GM12865 (cell line): ENCODE results near the gene SDC1.

ENCODE experiments used
- DNase-seq: peaks from one replicate; pipeline ENCODE4 v3.0.0; 2010; ENCODE audit warnings: low read depth
- H3K4me3 ChIP-seq: 2 replicates; pipeline ENCODE4 v1.5.1; 2011; ENCODE audit warnings: mild to moderate bottlenecking, low read depth, low read length, control low read depth
- CTCF ChIP-seq: IDR thresholded peaks from 2 replicates; pipeline ENCODE4 v1.5.1; 2011; ENCODE audit warnings: low read length, control low read depth, low read depth, inconsistent platforms; ENCODE audit not compliant: insufficient read depth; ENCODE audit errors: missing control alignments

SDC1 gene

GRCh38 chr2:20191714-20192569 lies 33.0 kb downstream of the SDC1 start:
- no peak for DNase-seq
- no peak overlapping the region for H3K4me3 ChIP-seq
- TF ChIP-seq CTCF = no peak

- peak; percentile 76 for TF ChIP-seq CTCF
- H3K4me3 ChIP-seq = no peak overlapping the region
- DNase-seq = peak; percentile 80
Measured at GRCh38 chr2:20190876-20191713, 33.8 kb downstream of the SDC1 start.

DNA sequence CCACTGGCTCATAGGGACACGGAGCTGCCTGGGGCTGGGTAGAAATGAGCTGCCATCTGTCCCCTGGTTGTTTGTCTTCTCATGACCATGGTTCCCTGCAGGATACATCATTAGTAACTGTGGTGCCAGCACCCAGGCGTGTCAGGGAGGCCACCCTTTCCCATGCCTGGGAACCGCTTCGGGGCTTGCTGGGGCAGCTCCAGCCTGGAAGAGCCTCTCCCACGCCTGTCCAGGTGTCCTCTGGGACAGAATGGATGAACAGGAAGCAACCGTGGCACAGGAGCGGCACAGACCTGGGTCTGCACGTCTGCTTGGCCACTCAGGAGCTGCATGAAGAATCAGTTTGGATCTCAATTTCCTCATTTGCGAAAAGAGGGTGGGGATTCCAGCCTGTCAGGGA lies 34.8 kb downstream of the SDC1 start:
- TF ChIP-seq CTCF = no peak
- no peak for DNase-seq
- no peak overlapping the region for H3K4me3 ChIP-seq

DNA sequence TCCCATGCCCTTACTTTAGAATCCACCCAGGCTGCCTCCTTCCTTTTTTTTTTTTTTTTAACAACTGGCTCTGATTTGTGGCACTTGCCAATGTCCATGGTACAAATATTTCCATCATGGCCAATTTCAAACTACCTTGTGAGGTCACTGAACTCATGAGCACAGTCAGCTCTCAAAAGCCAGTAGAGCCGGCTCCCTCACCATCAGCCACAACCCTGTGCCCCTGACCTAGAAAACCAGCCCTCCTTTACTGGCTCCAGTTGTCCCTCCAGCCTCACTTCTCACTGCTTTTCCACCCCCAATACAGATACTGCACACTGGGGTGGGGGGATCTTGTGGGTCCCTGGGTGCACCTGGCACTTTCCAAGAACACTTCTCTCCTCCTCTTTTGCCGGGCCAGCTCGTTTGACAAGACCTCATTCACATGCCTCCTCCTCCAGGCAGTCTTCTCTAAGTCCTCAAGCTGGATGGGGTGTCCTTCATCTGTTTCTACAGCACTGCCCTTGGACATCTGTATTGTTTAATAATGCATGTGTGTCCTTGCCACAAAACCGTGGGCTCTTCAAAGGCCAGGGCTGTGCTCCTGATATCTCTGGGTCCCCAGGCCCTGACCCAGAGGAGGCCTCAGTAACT lies 35.5 kb downstream of the SDC1 start:
- TF ChIP-seq CTCF = no peak
- H3K4me3 ChIP-seq = no peak overlapping the region
- no peak for DNase-seq

- no peak for DNase-seq
- no peak for TF ChIP-seq CTCF
Measured at GRCh38 chr2:20188851-20189250, 36.1 kb downstream of the SDC1 start.

GRCh38 chr2:20188201-20188600 lies 36.7 kb downstream of the SDC1 start:
- H3K4me3 ChIP-seq = no peak overlapping the region
- DNase-seq = no peak
- TF ChIP-seq CTCF = no peak

More at GRCh38 chr2:20188851-20189250, 36.1 kb downstream of the SDC1 start:
- no peak overlapping the region for H3K4me3 ChIP-seq
